Measurements from ENCODE around the gene SATL1.
A peak's percentile ranks its signal among the peaks of the same experiment; 100 is the strongest.

SATL1 gene

DNA sequence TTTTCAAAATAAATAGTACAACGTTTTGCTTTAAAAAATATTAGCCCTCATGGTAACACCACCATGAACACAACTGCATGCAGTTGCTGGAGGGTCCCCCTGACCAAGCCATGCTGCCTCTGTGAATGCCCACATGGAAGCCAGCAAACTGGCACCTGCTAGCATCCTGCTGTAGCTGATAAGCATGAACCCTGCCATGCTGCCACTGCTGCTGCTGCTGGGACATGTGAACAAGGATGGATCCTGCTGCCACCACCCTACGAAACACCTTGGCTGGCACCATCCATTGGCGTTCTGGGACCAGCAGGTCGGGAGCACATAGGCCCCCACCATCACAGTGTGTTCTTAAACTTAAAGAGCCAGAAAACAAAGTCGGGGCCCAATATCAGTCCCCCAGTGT is 83.9 kb downstream of the SATL1 start:
- no peak overlapping the region for H3K27ac Mint-ChIP-seq
- no peaks in the 10 kb centered on the region for H3K36me3 Mint-ChIP-seq (ENCODE audit: low read depth)
- H3K27me3 Mint-ChIP-seq (ENCODE audit: low read depth, poor library complexity), result no peaks in the 10 kb centered on the region
- H3K4me3 Mint-ChIP-seq, result no peak overlapping the region
- TF ChIP-seq, protein P1, sequence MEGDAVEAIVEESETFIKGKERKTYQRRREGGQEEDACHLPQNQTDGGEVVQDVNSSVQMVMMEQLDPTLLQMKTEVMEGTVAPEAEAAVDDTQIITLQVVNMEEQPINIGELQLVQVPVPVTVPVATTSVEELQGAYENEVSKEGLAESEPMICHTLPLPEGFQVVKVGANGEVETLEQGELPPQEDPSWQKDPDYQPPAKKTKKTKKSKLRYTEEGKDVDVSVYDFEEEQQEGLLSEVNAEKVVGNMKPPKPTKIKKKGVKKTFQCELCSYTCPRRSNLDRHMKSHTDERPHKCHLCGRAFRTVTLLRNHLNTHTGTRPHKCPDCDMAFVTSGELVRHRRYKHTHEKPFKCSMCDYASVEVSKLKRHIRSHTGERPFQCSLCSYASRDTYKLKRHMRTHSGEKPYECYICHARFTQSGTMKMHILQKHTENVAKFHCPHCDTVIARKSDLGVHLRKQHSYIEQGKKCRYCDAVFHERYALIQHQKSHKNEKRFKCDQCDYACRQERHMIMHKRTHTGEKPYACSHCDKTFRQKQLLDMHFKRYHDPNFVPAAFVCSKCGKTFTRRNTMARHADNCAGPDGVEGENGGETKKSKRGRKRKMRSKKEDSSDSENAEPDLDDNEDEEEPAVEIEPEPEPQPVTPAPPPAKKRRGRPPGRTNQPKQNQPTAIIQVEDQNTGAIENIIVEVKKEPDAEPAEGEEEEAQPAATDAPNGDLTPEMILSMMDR (IDR thresholded peaks at IDR 0.05), result no peak
- peaks cover 39% of the 10 kb centered on the region for H3K9me3 Mint-ChIP-seq
- no peak for DNase-seq
- no peaks in the 10 kb centered on the region for H3K4me1 Mint-ChIP-seq

DNA sequence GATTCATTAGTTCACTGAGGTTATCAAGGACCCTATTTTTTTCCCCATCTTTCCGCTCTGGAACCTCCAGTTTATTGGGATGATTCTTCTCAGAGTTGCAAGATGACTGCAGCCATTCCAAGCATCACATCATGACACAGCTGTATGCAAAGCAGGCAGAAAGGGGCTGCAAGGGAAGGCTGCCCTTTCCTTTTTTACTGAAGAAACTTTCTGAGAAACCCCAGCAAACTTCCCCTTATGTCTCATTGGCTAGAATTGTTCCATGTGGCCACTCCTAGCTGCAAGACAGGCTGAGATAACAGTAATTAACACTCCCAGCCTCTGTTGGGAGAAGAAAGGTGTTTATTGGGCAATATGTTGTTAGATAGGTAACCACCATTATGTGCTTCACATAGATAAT is 102.6 kb downstream of the SATL1 start:
- TF ChIP-seq, protein P1 (IDR thresholded peaks at IDR 0.05), result no peak
- Mint-ChIP-seq H3K36me3 (ENCODE audit: low read depth) (no peaks in the 10 kb centered on the region), H3K27me3 (ENCODE audit: low read depth, poor library complexity) (no peaks in the 10 kb centered on the region), H3K4me3 (no peak overlapping the region), H3K9me3 (peaks cover 4% of the 10 kb centered on the region), H3K27ac (no peak overlapping the region), H3K4me1 (no peaks in the 10 kb centered on the region)
- no peak for DNase-seq

DNA sequence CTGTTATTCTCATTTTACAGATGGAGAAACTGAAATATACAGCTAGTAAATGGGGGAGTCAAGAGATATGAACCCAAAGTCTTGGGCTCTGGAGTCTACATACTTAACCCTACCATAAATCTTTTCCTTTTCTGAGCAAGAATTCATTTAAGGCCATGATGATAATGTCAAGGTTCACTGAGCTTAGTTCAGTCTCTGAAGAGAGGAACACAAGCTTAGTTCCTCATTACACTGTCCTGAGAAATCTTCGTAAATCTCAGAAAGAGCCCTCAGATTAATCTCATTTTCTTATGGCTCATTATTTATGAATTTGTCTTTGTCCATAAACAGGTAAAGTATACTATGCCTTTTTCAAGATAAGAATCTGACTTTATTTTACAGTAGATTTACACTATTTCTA is 104.2 kb downstream of the SATL1 start:
- DNase-seq, result no peak
- TF ChIP-seq, protein P1 (IDR thresholded peaks at IDR 0.05), result no peak
- Mint-ChIP-seq H3K36me3 (ENCODE audit: low read depth) (no peaks in the 10 kb centered on the region), H3K4me3 (no peak overlapping the region), H3K9me3 (peaks cover 7% of the 10 kb centered on the region), H3K27ac (no peak overlapping the region), H3K27me3 (ENCODE audit: low read depth, poor library complexity) (no peaks in the 10 kb centered on the region), H3K4me1 (no peaks in the 10 kb centered on the region)

DNA sequence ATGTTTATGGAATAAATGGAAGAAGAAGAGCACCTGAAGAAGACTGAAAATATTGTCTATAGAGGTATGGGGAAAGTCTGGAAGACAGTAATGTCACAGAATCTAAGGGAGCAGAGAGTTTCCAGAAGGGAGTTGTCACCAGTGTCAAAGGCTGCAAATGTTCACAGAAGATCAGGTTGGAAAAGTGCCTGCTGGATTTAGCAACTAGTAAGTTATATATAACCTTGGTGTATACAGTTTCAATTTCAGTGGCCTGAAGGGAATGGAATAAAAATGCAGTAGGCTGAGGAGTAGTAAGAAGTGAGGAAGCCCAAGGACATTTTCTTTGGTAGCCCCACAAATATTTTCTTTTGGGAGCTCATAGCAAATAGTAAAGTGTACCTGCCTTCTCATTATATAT is 107.2 kb downstream of the SATL1 start:
- Mint-ChIP-seq H3K27me3 (ENCODE audit: low read depth, poor library complexity) (no peaks in the 10 kb centered on the region), H3K36me3 (ENCODE audit: low read depth) (no peaks in the 10 kb centered on the region), H3K27ac (no peak overlapping the region), H3K4me3 (no peak overlapping the region), H3K4me1 (no peaks in the 10 kb centered on the region), H3K9me3 (peaks cover 31% of the 10 kb centered on the region)
- TF ChIP-seq, protein P1 (IDR thresholded peaks at IDR 0.05), result no peak
- DNase-seq, result no peak

DNA sequence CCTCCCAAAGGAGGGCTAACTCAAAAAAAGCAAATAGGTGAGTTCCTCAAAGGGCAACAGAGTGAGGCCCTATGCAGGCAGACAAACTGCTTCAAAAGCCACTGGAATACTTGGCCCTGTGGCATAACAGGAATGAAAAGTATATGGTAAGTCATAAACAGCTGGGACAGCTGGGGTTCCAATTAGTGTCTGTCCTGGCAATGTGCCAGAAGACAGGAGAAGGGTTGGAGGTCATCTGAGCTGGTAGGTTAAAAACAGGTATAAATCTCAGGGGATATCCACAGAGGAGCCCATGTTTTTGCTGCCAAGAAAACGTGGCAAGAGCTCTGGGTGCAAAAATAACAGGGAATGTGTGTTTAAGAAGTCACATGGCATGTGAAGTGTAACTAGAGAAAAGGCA is 128.3 kb downstream of the SATL1 start:
- Mint-ChIP-seq H3K4me3 (no peak overlapping the region), H3K27me3 (ENCODE audit: low read depth, poor library complexity) (no peaks in the 10 kb centered on the region), H3K27ac (peak overlapping the region; percentile 33), H3K36me3 (ENCODE audit: low read depth) (no peaks in the 10 kb centered on the region), H3K9me3 (peaks cover 24% of the 10 kb centered on the region), H3K4me1 (peaks cover 9% of the 10 kb centered on the region)
- TF ChIP-seq, protein P1 (IDR thresholded peaks at IDR 0.05), result no peak
- DNase-seq, result no peak

DNA sequence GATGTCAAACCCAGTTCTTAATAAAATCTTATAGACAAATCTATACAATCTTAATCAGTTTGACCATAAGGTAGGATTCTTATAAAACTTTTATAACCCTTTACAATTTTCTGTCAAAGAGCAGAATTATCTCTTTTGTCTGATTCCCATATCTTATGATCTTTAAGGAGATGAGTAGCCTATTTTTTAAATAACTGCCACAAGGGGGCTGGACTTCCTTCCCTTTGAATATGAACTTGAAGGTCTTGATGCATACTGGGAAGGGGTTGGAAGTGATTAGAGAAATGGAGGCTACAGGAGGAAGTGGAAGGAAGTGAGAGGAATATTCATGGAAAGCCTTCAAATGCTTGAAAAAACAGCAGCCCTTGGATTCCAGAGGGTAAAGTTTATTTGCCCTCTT is 128.8 kb downstream of the SATL1 start:
- TF ChIP-seq, protein P1 (IDR thresholded peaks at IDR 0.05), result no peak
- no peak for DNase-seq
- H3K4me1 Mint-ChIP-seq, result peaks cover 9% of the 10 kb centered on the region
- H3K36me3 Mint-ChIP-seq (ENCODE audit: low read depth), result no peaks in the 10 kb centered on the region
- peak overlapping the region; percentile 70 for H3K27ac Mint-ChIP-seq
- H3K9me3 Mint-ChIP-seq, result peaks cover 27% of the 10 kb centered on the region
- H3K27me3 Mint-ChIP-seq (ENCODE audit: low read depth, poor library complexity), result no peaks in the 10 kb centered on the region
- H3K4me3 Mint-ChIP-seq, result no peak overlapping the region
